Body of pancreas (tissue), 4 donors: ENCODE data around the gene PSMG4. TPM values are rescaled to one million over a fixed set of nuclear protein-coding genes. Genes with fewer than 3 reads are reported as not detected.

Source experiments
- ATAC-seq: fragments of 150-250 bp; one replicate; pipeline ENCODE4 v1.9.1; 2016
- DNase-seq, 4 donors: peaks; one replicate each; pipeline ENCODE4 v3.0.0-alpha.2; 2019
- H3K27ac ChIP-seq, 4 donors: fragments of 200-600 bp; sonication (generic); 1 replicate in 3 of 4; 2 replicates in 1 of 4; pipeline versions ENCODE4 v1.5.1 to v1.6.1; 2016 to 2019; ENCODE audit warnings: mild to moderate bottlenecking in 1 of 4, mixed read lengths in 1 of 4, moderate library complexity in 1 of 4
- H3K27me3 ChIP-seq, 2 donors: fragments of 200-600 bp; sonication (generic); one replicate each; pipeline ENCODE4 v1.6.0; 2016; ENCODE audit warnings: mild to moderate bottlenecking in 1 of 2
- H3K36me3 ChIP-seq, 2 donors: fragments of 200-600 bp; sonication (generic); replicated peaks in 1 of 2; 2 replicates each; pipeline ENCODE4 v1.5.1; 2016; ENCODE audit warnings: low read depth in 2 of 2; ENCODE audit not compliant: insufficient read depth in 1 of 2
- H3K4me1 ChIP-seq: fragments of 200-600 bp; sonication (generic); one replicate; pipeline ENCODE4 v1.6.0; 2016
- H3K4me3 ChIP-seq, 2 donors: fragments of 200-600 bp; sonication (generic); 1 replicate in 1 of 2; 2 replicates in 1 of 2; pipeline ENCODE4 v1.5.1; 2016 to 2019
- H3K9me3 ChIP-seq, 3 donors: fragments of 200-600 bp; sonication (generic); 1 replicate in 2 of 3; 2 replicates in 1 of 3; pipeline ENCODE4 v1.5.1; 2016
- POLR2A ChIP-seq, 3 donors: fragments of 450-650 bp; IDR thresholded peaks; one replicate each; pipeline ENCODE4 v1.6.1; 2016; ENCODE audit warnings: antibody characterized with exemption in 3 of 3, mild to moderate bottlenecking in 2 of 3
- WGBS, 2 donors: methylation state at CpG; one replicate each; pipeline ENCODE4 v1.1.5; 2017; 5-methylcytosine and 5-hydroxymethylcytosine counted together
- intact Hi-C: fragments of 100-400 bp; cut with DNase I; formaldehyde crosslinking; loops from one replicate; pipeline ENCODE4 v1.15.1; 2023
- total RNA-seq, 2 donors: library from RNA; depleted of rRNA; stranded (reverse); fragments of >200 nt; gene quantifications; one replicate each; pipeline ENCODE4 v1.1.0, GENCODE V29; 2016
- TF ChIP-seq, protein P1 (sequence below), 7 experiments: fragments of 450-650 bp in 4 of 7; fragments of 200-600 bp in 3 of 7; sonication (generic) in 3 of 7; IDR thresholded peaks; one replicate each; pipeline ENCODE4 v1.5.1; 2016 to 2019; ENCODE audit warnings: antibody characterized with exemption in 7 of 7

The PSMG4 gene
- total RNA-seq, 2 donors from 2014 or later, result 10.9 to 11.2 TPM

- intact Hi-C loops, result loop anchor here (5.0 to 10.0 kb wide), 3 partner anchors 174 to 451 kb away; partner anchors contain the start of gene SLC22A23
- no peaks in the 10 kb centered on the region for H3K9me3 ChIP-seq
- H3K27ac ChIP-seq, result no peak overlapping the region
- H3K4me3 ChIP-seq, result no peak overlapping the region
- DNase-seq, result peak in 2 of 4 donors; percentile 11 to 12
- no peaks in the 10 kb centered on the region for H3K4me1 ChIP-seq
- H3K36me3 ChIP-seq, result peaks cover 0 to 4% of the 10 kb centered on the region in 2 donors
- 80 to 82% methylated on average over 14 of the region's 14 CpGs for WGBS, 2 donors
- H3K27me3 ChIP-seq, result no peaks in the 10 kb centered on the region
- TF ChIP-seq POLR2A (IDR thresholded peaks at IDR 0.05), result no peak
- TF ChIP-seq, protein P1, sequence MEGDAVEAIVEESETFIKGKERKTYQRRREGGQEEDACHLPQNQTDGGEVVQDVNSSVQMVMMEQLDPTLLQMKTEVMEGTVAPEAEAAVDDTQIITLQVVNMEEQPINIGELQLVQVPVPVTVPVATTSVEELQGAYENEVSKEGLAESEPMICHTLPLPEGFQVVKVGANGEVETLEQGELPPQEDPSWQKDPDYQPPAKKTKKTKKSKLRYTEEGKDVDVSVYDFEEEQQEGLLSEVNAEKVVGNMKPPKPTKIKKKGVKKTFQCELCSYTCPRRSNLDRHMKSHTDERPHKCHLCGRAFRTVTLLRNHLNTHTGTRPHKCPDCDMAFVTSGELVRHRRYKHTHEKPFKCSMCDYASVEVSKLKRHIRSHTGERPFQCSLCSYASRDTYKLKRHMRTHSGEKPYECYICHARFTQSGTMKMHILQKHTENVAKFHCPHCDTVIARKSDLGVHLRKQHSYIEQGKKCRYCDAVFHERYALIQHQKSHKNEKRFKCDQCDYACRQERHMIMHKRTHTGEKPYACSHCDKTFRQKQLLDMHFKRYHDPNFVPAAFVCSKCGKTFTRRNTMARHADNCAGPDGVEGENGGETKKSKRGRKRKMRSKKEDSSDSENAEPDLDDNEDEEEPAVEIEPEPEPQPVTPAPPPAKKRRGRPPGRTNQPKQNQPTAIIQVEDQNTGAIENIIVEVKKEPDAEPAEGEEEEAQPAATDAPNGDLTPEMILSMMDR (IDR thresholded peaks at IDR 0.05), result no peak
- ATAC-seq, result no peak
These were observed 22.2 kb downstream of the PSMG4 start for GRCh38 chr6:3280866-3281465.

GRCh38 chr6:3281631-3282475 lies 23.1 kb downstream of the PSMG4 start:
- ATAC-seq (no peak), DNase-seq (peak in 2 of 4 donors; percentile 12 to 14)
- WGBS, 2 donors, result 61 to 73% methylated on average over 13 of the region's 13 CpGs
- TF ChIP-seq, protein P1 (IDR thresholded peaks at IDR 0.05), result no peak
- no peak for TF ChIP-seq POLR2A (IDR thresholded peaks at IDR 0.05)
- H3K4me3 ChIP-seq, result no peak overlapping the region
- H3K9me3 ChIP-seq, result no peaks in the 10 kb centered on the region
- H3K4me1 ChIP-seq, result no peaks in the 10 kb centered on the region
- no peaks in the 10 kb centered on the region for H3K27me3 ChIP-seq
- peaks cover 0 to 4% of the 10 kb centered on the region in 2 donors for H3K36me3 ChIP-seq
- intact Hi-C loops, result loop anchor here (5.0 to 10.0 kb wide), 3 partner anchors 173 to 450 kb away; partner anchors contain the start of gene SLC22A23
- peak overlapping the region in 2 of 4 donors; percentile 3 to 38 for H3K27ac ChIP-seq

- DNase-seq, result peak in 1 of 4 donors; percentile 6
- intact Hi-C loops, result loop anchor here (5.0 to 10.0 kb wide), 3 partner anchors 172 to 450 kb away; partner anchors contain the start of gene SLC22A23
- no peak for TF ChIP-seq POLR2A (IDR thresholded peaks at IDR 0.05)
- Histone ChIP-seq H3K27me3 (no peaks in the 10 kb centered on the region), H3K9me3 (no peaks in the 10 kb centered on the region), H3K4me1 (no peaks in the 10 kb centered on the region), H3K4me3 (no peak overlapping the region), H3K36me3 (peaks cover 0 to 4% of the 10 kb centered on the region in 2 donors), H3K27ac (peak overlapping the region in 1 of 4 donors; percentile 3)
- 89 to 91% methylated on average over 20 of the region's 20 CpGs for whole genome bisulfite sequencing, 2 donors
- ATAC-seq, result no peak
These were observed 23.9 kb downstream of the PSMG4 start for GRCh38 chr6:3282476-3283236.

- Histone ChIP-seq H3K36me3 (peaks cover 0 to 4% of the 10 kb centered on the region in 2 donors), H3K27me3 (no peaks in the 10 kb centered on the region), H3K9me3 (no peaks in the 10 kb centered on the region), H3K4me3 (no peak overlapping the region), H3K27ac (no peak overlapping the region), H3K4me1 (no peaks in the 10 kb centered on the region)
- TF ChIP-seq, protein P1 (IDR thresholded peaks at IDR 0.05), result no peak
- no peak for TF ChIP-seq POLR2A (IDR thresholded peaks at IDR 0.05)
- no peak for ATAC-seq
- intact Hi-C loops, result loop anchor here (5.0 to 10.0 kb wide), 3 partner anchors 172 to 449 kb away; partner anchors contain the start of gene SLC22A23
- WGBS, 2 donors, result 85 to 95% methylated on average over 9 to 10 of the region's 10 CpGs
- no peak for DNase-seq
These were observed 24.5 kb downstream of the PSMG4 start for GRCh38 chr6:3283241-3283640.
